GM19324 (cell line): Measurements from ENCODE around the gene PGM2L1.
A peak's percentile ranks its signal among the peaks of the same experiment; 100 is the strongest.
"Not testable (repeated sequence)": the region's sequence is repeated elsewhere in the genome, so short reads cannot be mapped to it uniquely, and the experiment has no call there.

Experiments used
- ATAC-seq: cut with Tn5 transposase; IDR thresholded peaks from one replicate; pipeline ENCODE4 v1.9.1; 2021; ENCODE audit warnings: mild to moderate bottlenecking, moderate library complexity; ENCODE audit not compliant: unreplicated experiment, low FRiP score

The PGM2L1 gene

DNA sequence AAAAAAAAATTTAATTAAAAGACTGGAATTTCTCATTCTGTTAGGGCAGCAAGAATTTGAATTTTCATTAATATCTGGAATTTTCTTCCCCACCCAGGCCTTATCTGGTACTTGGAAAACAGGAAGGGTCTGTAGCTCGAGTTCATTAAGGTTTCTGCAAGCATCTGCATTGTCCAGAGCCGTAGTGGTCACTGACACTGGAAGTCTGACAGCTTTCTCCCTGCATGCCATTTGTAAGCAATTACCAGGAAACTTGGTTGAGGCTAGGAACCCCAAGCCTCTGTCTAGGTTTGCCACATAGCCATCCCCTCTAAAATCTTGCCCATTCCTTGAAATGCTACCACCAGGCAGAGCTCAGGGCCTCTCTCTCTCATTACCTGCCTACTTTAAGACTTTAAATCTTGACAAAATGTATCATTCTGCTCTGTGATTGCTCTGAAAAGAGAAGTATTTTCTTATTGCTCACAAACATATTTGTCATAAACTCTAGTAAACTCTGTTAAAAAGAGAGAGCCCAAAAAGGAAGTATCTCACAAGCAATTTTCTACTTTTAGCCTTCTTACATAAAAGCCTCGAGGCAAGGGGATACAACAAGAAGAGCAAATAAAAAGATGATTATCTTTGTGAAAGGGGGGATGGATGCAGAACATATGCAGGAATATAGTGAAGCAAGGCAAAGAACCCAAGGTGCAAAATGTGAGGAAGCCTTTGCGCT lies 5.5 kb upstream of the PGM2L1 start:
- no peak for ATAC-seq

DNA sequence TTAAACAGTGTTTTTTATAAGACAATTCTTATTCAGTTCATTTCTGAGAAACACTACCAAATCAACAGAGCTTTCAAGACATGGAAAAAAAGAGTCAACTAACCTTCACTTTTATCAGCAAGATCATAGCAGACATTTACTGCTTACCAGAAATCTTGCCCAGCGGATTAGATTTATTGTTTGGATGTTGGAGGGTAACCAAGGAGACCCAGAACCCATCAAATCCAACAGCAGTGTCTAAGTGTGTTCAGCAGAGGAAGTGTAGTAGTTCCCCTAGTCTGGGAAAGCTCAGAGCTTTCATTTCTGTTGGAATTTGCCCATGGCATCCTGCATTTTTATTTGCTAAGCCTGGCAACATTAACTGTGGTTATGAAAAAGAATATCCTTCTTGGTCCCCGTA lies 2.4 kb upstream of the PGM2L1 start:
- no peak for ATAC-seq

DNA sequence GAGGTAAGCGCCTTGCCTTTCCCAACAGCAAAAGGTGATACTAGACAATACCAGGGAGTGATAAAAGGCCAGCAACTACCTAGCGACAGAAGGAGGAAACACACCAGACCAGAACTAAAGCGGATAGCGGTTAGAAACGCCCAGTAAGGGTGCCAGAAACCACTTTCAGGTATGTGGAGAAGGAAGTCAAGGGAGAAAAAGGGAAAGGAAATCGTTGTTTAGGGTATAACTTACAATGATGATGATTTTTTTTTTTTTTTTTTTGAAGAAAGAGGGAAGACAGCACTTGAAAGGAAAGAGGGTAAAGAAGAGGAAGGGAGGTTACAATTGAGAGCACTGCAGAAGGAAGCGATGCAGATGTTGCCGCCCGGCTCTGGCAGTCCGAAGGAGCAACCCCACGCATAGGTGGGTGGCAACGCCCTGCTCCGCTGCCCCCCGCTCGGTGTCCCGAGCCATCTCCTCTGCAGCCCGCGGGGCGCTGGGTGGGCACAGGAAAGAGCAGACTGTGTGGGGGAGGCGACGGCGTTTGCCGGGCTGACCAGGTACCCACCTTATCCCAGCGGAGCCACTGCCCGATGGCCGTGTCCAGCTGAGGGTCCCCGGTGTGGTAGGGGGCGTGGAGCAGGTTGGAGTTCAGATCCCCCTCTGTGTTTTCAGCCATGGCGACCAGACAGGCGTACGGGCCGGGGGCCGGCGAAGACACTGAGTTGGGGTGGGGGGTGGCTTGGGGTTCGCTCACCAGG lies 561 bp downstream of the PGM2L1 start:
- peak; percentile 10 for ATAC-seq

DNA sequence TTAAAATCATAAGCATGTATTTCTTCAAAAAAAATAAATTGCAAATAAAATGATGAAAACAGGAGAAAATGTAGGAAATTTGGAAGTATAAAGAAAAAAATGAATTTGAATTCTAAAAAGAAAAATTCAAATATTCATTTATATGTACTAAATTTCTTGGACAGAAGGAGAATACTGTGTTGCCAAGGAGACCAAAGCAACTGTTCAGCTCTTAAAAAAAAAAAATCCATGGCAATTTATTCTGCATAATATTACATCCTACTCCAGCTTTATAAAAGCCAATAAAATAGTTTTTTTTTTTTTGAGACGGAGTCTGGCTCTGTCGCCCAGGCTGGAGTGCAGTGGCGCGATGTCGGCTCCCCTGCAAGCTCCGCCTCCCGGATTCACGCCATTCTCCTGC lies 6.0 kb downstream of the PGM2L1 start:
- no peak for ATAC-seq

DNA sequence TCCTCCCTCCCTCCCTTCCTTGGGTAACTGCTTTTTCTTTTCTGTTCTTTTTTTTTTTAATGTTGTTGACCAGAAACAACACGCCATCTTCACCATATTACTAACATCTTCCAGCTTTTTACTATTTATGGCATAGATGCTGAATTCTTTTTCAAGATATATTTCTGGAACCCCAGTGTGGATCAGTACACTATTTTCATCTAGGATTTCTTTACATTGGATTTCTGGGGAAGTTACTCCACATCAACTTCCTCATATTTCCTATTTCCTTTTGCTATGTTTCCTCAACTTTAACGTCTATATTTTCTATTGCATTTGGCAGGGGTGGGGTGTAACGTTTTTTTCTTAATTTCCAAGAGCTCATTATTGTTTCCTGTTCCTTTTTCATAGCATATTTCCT lies 7.0 kb downstream of the PGM2L1 start:
- ATAC-seq = no peak

DNA sequence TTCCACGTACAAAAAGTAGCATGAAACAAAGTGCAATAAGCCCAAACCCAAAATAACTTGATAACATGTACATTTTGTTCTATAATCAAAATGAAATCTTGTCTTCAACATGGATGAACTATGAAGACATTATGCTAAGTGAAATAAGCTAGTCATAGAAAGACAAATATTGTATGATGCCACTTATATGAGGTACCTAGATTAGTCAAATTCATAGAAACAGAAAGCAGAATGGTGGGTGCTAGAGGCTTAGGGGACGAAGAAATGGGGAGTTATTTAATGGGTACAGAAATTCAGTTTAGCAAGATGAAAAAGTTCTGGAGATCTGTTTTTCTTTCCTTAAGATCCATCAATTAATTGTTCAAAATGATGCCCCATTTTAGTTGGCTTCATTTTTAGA lies 7.5 kb downstream of the PGM2L1 start:
- no peak for ATAC-seq

DNA sequence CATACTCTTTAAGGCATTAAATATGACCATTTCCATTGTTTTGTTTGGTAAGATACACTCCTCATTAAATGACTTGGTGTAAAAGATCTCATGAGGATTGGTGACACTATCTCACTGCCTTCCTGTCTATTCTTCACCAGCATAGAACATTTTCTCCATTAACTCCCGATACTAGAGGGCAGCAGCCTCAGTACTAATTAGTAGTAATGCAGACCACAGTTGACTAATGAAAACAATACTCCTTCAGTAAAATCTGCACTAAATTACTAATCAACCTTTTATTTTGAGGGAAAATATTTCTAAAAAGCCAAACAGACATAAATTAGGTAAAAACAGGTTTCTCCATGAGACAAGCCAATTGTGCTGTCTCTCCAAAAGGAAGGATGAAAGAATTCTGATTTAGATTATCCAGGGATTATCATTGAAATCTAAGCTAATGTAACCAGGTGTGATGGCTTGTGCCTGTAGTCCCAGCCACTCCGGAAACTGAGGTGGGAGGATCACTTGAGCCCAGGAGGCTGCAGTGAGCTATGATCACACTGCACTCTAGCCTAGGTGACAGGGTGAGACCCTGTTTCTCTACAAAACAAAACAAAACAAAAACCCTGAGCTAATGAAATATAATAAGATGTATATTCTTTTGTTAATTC lies 9.4 kb downstream of the PGM2L1 start:
- no peak for ATAC-seq

DNA sequence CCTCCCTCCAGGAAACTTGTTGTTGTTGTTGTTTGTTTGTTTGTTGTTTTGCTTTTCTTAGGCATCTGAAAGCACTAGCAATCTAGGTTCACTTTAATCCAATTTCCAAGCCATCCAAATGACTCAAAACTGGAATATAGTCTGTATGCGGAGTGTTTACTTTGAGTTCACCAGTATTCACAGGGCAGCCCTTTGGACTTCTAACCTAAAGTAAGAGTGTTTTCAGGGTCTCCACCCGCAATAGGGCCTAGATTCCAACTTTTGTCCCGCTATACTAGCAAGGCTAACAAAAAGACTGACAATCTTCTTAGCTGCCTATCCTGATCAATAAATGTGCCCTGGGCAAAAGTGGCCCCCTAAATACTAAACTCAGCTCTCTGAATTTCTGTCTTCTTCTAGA lies 13.6 kb downstream of the PGM2L1 start:
- no peak for ATAC-seq

DNA sequence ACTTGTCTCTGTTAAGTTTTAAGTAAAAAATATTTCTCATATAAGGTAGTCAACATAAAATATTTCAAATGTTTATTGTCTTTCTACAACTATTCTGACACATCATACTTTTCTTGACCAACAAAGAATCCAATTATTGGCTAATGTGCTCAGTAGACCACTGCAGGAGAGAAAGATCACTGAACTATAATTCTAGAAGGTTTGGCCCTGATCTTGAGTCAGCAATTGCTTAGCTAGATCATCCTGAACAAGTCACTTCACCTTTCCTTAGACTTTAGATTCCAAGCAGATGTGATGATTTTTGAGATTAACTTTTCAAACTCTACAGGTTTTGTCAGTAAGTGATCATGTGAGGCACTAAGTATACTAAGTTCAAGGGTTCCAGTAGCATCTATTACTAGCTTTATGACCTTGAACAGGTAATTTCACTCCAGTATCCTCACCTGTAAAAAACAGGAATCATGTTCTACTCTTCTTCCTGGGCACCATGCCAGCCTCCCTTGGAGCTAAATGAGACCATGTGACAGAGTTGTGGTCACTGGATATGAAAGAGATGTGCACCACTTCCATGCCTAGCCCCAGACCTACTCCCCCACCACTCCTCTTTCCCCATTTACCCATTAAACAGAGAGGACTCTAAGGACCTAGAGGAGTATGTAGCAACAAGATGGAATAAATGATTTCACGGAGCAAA lies 17.3 kb downstream of the PGM2L1 start:
- ATAC-seq = no peak

DNA sequence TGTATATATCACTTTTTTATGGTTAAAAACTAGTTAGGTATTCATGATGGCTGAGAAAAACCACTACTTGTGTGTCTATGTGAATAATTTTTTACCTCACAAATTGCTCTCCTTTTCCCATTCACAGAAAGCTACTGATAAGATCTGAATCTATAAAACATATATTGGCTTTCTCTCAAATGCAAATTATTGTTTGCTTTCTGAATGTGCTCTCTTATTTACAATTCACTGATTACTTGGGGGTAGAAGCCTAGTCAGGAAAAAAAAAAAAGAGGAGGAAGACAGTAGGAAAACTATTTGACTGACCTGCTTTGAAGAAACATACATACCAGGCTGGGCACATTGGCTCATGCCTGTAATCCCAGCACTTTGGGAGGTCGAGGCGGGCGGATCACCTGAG lies 20.5 kb downstream of the PGM2L1 start:
- no peak for ATAC-seq

DNA sequence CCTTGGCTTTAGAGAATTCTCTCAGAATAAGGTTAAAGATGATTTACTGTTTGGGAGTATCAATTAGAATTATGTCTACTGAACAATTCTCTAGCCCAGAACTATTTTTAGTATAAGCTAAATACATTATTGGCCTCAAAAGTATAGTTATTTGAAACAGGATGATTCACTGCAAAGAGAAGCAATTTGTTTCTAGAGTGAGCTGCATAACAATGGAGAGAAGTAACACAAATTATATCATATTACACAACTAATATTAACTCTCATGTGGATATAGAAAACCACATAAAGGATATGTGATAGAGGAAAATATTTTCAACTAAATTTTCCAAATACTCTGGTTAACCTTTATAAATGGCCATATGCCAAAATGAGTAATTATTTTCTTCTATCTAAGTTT lies 24.9 kb downstream of the PGM2L1 start:
- ATAC-seq = no peak

DNA sequence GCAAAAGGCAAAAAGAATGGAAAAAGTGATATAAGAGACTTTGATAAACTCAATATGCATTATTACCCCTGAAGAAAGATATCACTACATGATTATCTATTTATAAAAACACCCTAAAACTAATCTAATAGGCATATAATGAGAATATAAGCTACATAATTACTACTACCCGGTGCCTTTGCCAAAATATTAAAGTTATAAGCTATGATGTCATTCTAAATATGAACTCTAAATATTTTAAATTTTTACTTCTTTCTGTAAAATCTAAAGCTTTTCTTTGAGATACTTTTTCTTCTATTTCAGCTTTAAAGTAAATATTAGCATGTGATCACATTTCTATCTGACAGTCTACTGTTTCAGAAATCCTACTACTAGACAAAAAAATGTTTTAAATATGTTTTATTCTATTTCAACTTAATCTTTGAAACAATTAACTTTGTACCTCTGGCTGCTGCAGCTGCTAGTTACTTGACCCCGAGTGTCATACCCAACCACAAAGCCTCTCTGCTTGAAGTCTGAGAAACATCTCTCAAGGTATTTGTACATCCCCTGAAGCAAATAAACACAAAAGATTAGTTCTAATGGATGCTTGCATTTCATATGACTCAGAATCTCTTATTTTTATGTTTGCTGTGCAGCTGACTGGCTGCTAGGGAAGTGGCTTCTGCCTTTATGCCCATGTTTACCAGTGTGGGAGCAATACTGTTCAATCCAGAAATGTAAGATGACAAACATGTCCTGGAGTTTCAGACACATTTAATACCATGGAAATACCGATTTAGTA lies 26.8 kb downstream of the PGM2L1 start:
- no peak for ATAC-seq

DNA sequence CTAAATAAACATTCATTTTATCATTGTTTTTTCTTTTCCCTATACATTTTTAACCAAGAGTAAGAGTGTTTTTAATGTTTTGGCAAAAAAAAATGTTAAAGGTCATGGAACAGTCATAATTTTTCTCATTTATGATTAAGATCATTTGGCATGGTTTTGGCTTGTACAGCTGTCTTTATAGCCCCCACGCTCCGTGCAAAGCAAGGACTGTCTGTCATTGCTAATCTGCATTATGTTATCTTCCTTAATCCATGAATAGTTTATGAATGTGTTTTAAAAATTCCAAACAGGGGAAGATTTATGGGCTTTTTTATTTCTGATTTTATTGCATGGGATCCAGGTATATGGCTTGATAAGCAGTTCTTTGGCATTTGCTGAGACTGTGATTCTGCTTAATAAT lies 28.1 kb downstream of the PGM2L1 start:
- no peak for ATAC-seq

DNA sequence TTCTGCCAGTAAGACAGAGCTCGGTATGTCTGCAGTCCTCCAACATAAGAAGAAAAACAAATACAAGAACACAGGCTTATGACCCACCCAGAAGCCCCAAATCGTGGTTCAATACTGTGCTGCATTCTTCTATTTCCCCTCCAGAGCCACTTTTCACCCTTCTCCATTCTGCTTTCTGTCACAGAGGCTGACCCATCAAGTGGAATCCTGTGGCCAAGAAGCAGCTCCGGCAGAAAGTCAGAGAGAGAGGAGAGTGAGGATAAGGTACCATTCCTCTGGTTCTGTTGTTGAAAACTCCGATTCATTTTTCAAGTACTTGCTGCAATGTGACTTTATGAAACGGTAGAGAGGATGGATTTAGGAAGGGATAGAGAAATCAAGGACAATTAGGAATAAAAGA lies 30.4 kb downstream of the PGM2L1 start:
- ATAC-seq = no peak

DNA sequence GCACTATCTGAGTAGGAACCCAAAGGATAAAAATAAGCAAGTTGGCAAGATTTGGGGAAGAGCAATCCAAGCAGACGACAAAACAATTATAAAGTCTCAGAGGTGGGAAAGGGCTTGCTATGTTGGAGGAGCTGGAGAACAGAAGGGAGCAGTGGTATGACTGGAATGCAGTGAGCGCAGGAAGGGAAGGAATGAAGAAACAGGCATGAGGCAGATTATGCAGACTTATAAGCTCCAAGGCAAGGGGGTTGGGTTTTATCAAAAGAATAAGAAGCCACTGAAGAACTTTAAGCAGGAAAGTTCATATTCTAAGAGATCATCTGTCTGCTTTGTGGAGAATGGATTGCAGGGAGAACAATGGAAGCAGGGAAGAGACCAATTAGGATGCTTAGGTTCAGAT lies 31.7 kb downstream of the PGM2L1 start:
- ATAC-seq = no peak

DNA sequence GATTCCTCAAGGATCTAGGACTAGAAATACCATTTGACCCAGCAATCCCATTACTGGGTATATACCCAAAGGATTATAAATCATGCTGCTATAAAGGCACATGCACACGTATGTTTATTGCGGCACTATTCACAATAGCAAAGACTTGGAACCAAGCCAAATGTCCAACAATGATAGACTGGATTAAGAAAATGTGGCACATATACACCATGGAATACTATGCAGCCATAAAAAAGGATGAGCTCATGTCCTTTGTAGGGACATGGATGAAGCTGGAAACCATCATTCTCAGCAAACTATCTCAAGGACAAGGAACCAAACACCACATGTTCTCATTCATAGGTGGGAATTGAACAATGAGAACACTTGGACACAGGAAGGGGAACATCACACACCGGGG lies 32.4 kb downstream of the PGM2L1 start:
- ATAC-seq = not testable (repeated sequence)

DNA sequence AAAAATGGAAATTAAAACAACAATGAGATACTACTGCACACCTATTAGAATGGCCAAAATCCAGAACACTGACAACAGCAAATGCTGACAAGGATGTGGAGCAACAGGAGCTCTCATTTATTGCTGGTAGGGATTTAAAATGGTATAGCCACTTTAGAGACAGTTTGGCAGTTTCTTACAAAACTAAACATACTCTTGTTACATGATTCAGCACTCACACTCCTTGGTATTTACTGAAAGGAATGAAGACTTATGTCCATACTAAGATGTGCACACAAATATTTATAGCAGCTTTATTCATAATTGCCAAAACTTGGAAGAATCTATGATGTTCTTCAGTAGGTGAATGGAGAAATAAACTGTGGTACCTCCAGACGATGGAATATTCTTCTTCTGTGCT lies 40.8 kb downstream of the PGM2L1 start:
- no peak for ATAC-seq

DNA sequence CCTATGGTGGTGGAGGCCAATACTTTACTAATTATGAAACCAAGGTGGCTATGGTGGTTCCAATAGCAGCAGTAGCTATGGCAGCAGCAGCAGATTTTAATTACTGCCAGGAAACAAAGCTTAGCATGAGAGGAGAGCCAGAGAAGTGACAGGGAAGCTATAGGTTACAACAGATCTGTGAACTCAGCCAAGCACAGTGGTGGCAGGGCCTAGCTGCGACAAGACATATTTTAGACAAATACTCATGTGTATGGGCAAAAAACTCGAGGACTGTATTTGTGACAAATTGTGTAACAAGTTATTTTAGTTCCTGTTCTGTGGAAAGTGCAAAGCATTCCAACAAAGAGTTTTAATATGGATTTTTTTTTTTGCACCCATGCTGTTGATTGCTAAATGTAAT lies 42.6 kb downstream of the PGM2L1 start:
- no peak for ATAC-seq

DNA sequence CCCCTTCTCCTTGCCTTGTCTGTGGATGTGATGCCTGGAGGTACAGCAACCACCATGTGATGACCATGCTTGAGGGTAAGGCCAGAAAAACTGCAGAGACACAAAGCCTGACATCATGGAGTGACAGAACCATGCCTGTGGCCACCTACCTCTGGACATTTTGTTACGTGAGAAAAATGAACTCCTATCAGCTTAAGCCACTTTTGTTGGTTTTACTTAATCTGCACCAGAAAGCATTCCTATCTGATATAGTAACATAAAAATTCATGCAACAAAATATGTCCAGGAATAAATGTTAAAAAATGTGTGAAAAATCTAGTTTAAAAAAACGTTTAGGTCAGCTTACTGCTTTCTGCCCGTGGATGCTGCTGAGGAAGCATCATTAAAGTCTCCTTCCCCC lies 44.2 kb downstream of the PGM2L1 start:
- no peak for ATAC-seq

DNA sequence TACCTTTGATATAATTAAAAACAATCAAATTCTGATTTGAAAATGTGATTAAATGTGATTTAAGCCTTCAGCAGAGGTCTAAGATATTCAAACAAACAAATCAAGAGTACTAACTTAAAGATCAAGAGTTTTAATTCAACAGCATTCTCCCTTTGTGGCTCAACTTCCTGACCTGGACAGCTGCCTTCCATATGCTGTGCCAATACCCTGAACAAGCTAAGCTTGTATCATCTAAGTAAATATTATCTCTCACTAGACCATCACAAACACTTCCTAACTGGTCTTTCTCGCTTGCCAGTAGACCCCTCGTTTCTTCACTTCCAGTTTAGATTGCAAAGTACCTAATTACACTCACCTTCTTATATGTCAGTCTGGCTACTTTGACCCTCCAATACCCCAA lies 50.9 kb downstream of the PGM2L1 start:
- no peak for ATAC-seq
